Kidney (tissue), 14 donors: ENCODE results near the gene UNKL. TPM values are rescaled to one million over a fixed set of nuclear protein-coding genes. Genes with fewer than 3 reads are reported as not detected.
A peak's percentile ranks its signal among the peaks of the same experiment; 100 is the strongest.

Source experiments
- DNase-seq, 5 donors: peaks; one replicate each; pipeline ENCODE4 v3.0.0-alpha.2; 2013 to 2020
- FAIRE-seq: peaks from 2 replicates; lab custom pipeline; 2012; peaks lifted over from hg19 to GRCh38; lab: Jason Lieb, UNC
- H3K27ac ChIP-seq, 2 donors: one replicate each; pipeline ENCODE4 v1.7.0; 2013; ENCODE audit warnings: low read depth in 2 of 2, low read length in 2 of 2, inconsistent platforms in 1 of 2
- H3K27me3 ChIP-seq: one replicate; pipeline ENCODE4 v1.7.1; 2013; ENCODE audit warnings: low read length, inconsistent platforms; ENCODE audit not compliant: control insufficient read depth, insufficient read depth
- H3K36me3 ChIP-seq, 3 donors: one replicate each; pipeline versions ENCODE4 v1.7.0 to v1.7.1; 2013; ENCODE audit warnings: low read length in 3 of 3, control low read depth in 1 of 3, inconsistent platforms in 1 of 3; ENCODE audit not compliant: insufficient read depth in 3 of 3, control insufficient read depth in 2 of 3
- H3K4me1 ChIP-seq, 3 donors: one replicate each; pipeline versions ENCODE4 v1.7.0 to v1.7.1; 2013; ENCODE audit warnings: low read length in 3 of 3, inconsistent platforms in 1 of 3, low read depth in 1 of 3; ENCODE audit not compliant: control insufficient read depth in 2 of 3, insufficient read depth in 2 of 3
- H3K4me3 ChIP-seq, 3 donors: one replicate each; pipeline versions ENCODE4 v1.7.0 to v1.8.1; 2013; ENCODE audit warnings: low read length in 3 of 3, control low read depth in 1 of 3, inconsistent platforms in 1 of 3
- H3K9ac ChIP-seq, 3 donors: one replicate each; pipeline versions ENCODE4 v1.7.0 to v1.7.1; 2013; ENCODE audit warnings: low read length in 3 of 3, control low read depth in 1 of 3, inconsistent platforms in 1 of 3
- H3K9me3 ChIP-seq, 3 donors: one replicate each; pipeline versions ENCODE4 v1.7.0 to v1.7.1; 2013; ENCODE audit warnings: low read length in 3 of 3, control low read depth in 1 of 3, inconsistent platforms in 1 of 3; ENCODE audit not compliant: control insufficient read depth in 2 of 3, insufficient read depth in 1 of 3
- intact Hi-C: fragments of 100-400 bp; cut with DNase I; formaldehyde crosslinking; loops from one replicate; pipeline ENCODE4 v1.11.1; 2022
- polyA plus RNA-seq: library from polyadenylated mRNA; stranded (reverse); fragments of 350-450 nt; fragmentation: Illumina TruSeq; extraction: RNeasy Lipid Tissue Mini Kit (QIAGEN cat#74804); gene quantifications from one replicate; pipeline ENCODE4 v1.2.3, GENCODE V29; 2014; ENCODE audit warnings: low read depth, low replicate concordance; ENCODE audit not compliant: insufficient read depth
- total RNA-seq: library from RNA; stranded (reverse); fragmentation: NEBNext Ultra II Directional; extraction: Animal tissue kit (Norgen Biotek cat#: 25700); gene quantifications from one replicate; pipeline ENCODE4 v1.2.1, GENCODE V29; 2021
- TF ChIP-seq, protein P1 (sequence below): IDR thresholded peaks from 3 replicates; pipeline ENCODE4 v1.5.1; 2012; ENCODE audit warnings: mild to moderate bottlenecking, moderate library complexity, borderline replicate concordance; ENCODE audit not compliant: insufficient read depth; ENCODE audit errors: extremely low read depth
- donor health status: control.
- donor health status: control.
- donor health status: control.
- donor health status: control.
- donor health status: control.
- donor health status: DM: yes; HTN: yes; CAD: no.
- donor health status: Normal renal cell carcinoma (clear cell type).

The UNKL gene
- total and polyA plus RNA-seq, 2 donors from 2014 or later: 5.5 to 26.0 TPM

DNA sequence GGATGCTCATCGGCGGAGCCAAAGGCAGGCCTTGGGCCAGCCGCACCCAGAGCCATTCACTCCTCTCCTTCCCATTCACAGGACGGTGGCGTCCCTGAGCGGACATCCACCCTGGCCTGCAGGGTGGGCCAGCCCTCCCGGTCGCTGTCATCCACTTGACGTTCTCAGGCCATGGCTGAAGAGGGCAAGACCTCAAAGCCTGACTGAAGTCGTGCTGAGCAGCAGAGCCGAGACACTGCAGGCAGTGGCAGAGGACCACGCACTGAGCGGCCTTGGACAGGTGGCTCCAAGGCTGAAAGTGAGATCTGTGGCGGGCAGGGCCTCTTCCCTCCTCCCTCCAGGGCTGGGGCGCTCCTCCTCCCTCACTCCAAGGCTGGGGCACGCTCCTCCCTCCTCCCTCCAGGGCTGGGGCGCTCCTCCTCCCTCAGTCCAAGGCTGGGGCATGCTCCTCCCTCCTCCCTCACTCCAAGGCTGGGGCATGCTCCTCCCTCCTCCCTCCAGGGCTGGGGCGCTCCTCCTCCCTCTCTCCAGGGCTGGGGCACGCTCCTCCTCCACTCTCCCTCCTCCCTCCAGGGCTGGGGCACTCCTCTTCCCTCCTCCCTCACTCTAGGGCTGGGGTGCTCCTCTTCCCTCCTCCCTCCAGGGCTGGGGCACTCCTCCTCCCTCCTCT is 38.6 kb downstream of the UNKL start:
- TF ChIP-seq, protein P1, sequence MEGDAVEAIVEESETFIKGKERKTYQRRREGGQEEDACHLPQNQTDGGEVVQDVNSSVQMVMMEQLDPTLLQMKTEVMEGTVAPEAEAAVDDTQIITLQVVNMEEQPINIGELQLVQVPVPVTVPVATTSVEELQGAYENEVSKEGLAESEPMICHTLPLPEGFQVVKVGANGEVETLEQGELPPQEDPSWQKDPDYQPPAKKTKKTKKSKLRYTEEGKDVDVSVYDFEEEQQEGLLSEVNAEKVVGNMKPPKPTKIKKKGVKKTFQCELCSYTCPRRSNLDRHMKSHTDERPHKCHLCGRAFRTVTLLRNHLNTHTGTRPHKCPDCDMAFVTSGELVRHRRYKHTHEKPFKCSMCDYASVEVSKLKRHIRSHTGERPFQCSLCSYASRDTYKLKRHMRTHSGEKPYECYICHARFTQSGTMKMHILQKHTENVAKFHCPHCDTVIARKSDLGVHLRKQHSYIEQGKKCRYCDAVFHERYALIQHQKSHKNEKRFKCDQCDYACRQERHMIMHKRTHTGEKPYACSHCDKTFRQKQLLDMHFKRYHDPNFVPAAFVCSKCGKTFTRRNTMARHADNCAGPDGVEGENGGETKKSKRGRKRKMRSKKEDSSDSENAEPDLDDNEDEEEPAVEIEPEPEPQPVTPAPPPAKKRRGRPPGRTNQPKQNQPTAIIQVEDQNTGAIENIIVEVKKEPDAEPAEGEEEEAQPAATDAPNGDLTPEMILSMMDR: no peak
- H3K27me3 ChIP-seq: no peaks in the 10 kb centered on the region
- H3K4me1 ChIP-seq: peaks cover 0 to 11% (median 6%) of the 10 kb centered on the region in 3 donors
- H3K4me3 ChIP-seq: no peak overlapping the region
- H3K36me3 ChIP-seq: peaks cover 0 to under 1% (median 0%) of the 10 kb centered on the region in 3 donors
- DNase-seq: no peak
- no peak for FAIRE-seq
- no peaks in the 10 kb centered on the region for H3K9me3 ChIP-seq
- no peak overlapping the region for H3K9ac ChIP-seq
- H3K27ac ChIP-seq: no peak overlapping the region
- intact Hi-C loops: no loop called here

DNA sequence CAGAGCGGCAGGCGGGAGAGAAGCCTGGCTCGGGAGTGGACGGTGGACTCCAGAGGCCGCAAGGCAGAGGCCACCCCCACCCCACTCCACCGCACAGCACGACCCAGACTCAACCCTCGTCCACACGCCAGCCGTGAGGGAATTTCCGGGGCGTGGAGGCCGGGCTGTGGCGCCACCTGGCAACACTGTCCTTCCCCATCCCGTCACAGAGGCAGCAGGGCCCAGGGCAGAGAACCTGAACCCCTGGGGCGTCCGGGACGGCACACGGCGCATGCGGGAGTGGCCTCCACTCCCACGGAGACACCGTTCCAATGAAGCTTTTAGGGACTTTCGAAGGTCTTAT is 39.2 kb downstream of the UNKL start:
- intact Hi-C loops: no loop called here
- FAIRE-seq: no peak

DNA sequence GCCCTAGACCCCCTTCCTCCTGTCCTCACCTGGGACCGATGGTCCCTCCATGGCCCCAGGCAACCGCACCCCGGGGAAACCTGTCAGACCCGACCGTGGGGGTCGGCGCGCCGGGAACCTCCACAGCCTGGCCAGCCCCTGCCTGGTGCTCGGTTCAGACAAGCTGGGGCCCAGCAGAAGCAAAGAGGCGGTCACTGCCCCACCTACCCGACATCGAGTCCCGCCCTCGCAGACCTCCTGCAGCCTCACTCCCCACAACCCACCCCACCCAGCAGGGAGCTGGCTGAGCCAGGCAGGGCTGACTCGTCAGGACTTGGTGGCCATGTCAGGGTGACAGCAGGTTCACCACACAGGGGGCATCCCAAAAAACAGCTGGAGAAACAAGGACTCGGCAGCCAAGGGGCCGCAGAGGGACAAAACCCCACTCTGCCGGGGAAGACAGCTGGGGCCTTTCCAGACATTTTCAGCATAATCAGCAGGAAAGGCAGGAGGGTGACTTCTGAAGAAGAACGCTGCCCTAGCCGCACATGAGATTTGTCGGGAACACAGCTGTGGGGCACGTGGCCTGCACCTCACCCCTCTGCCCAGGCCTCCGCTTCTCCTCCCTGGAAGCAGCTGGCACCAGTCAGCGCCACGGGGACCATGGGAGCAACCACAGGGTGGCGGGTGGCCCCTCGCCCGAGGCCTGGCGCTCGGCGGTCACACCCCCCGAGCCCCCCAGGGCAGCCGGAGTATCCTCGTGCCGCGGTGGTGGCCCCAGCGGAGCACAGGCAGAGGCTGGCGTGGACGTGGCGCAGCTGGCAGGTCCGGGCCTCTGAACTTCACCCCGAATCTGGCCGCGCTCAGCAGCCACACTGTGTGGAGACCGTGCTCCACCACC is 39.8 kb downstream of the UNKL start:
- TF ChIP-seq, protein P1: no peak

More for the DNA sequence above, 39.2 kb downstream of the UNKL start:
- DNase-seq: no peak
- H3K27me3 ChIP-seq: no peaks in the 10 kb centered on the region
- no peak overlapping the region for H3K4me3 ChIP-seq
- H3K4me1 ChIP-seq: peaks cover 0 to 11% (median 6%) of the 10 kb centered on the region in 3 donors
- no peak overlapping the region for H3K9ac ChIP-seq
- H3K27ac ChIP-seq: no peak overlapping the region
- H3K36me3 ChIP-seq: no peaks in the 10 kb centered on the region
- H3K9me3 ChIP-seq: no peaks in the 10 kb centered on the region
- TF ChIP-seq, protein P1: no peak

More for the DNA sequence above, 39.8 kb downstream of the UNKL start:
- no peaks in the 10 kb centered on the region for H3K36me3 ChIP-seq
- H3K27me3 ChIP-seq: no peaks in the 10 kb centered on the region
- H3K9me3 ChIP-seq: no peaks in the 10 kb centered on the region
- DNase-seq (peak in 1 of 5 donors; percentile 79), FAIRE-seq (no peak)
- intact Hi-C loops: no loop called here
- H3K4me1 ChIP-seq: peaks cover 0 to 9% (median 6%) of the 10 kb centered on the region in 3 donors
- no peak overlapping the region for H3K27ac ChIP-seq
- no peak overlapping the region for H3K4me3 ChIP-seq
- H3K9ac ChIP-seq: no peak overlapping the region
